H1 (cell line): ENCODE measurements around the gene PPIG. TPM values are rescaled to one million over a fixed set of nuclear protein-coding genes. Genes with fewer than 3 reads are reported as not detected.

Experiments
- CEBPB ChIP-seq: IDR thresholded peaks from 2 replicates; pipeline ENCODE4 v1.6.1; 2012; ENCODE audit warnings: low read depth, low read length
- HDAC6 ChIP-seq: IDR thresholded peaks from one replicate; pipeline ENCODE4 v1.7.1; 2012; ENCODE audit warnings: low read depth, mild to moderate bottlenecking, inconsistent platforms, low read length, moderate library complexity
- POLR2AphosphoS5 ChIP-seq: IDR thresholded peaks from 2 replicates; pipeline ENCODE4 v1.6.1; 2011; ENCODE audit warnings: low read depth, low read length
- SIN3A ChIP-seq, 2 experiments: IDR thresholded peaks in 1 of 2; conservative IDR thresholded peaks in 1 of 2; 2 replicates each; pipeline ENCODE4 v1.6.1; 2011 to 2012; ENCODE audit warnings: low read length in 2 of 2, improper control_type of control experiment in 1 of 2, low read depth in 1 of 2, mild to moderate bottlenecking in 1 of 2
- SIRT6 ChIP-seq: IDR thresholded peaks from one replicate; pipeline ENCODE4 v1.7.1; 2012; ENCODE audit warnings: low read length, inconsistent platforms
- polyA plus RNA-seq, 7 experiments: library from polyadenylated mRNA; depleted of rRNA in 3 of 7; stranded (reverse) in 5 of 7; unstranded in 2 of 7; fragments of >200 nt in 5 of 7; fragments of 200-250 nt in 2 of 7; gene quantifications; 1 replicate in 5 of 7; 2 replicates in 1 of 7; 4 replicates in 1 of 7; pipeline versions ENCODE4 v1.2.1 to v1.2.3, GENCODE V29; 2011 to 2013; ENCODE audit warnings: missing spikeins in 2 of 7, mixed read lengths in 2 of 7
- total RNA-seq: library from RNA; stranded (reverse); fragmentation: NEBNext Ultra II Directional; extraction: Animal tissue kit (Norgen Biotek cat#: 25700); gene quantifications from 2 replicates; pipeline ENCODE4 v1.2.1, GENCODE V29; 2021
- TF ChIP-seq, protein P1 (sequence below): fragments of 300-600 bp; sonication (generic); IDR thresholded peaks from 2 replicates; pipeline ENCODE4 v1.7.1; 2012; ENCODE audit warnings: low read length, moderate library complexity, mild to moderate bottlenecking, inconsistent platforms; ENCODE audit not compliant: insufficient replicate concordance

Gene PPIG
- total and polyA plus RNA-seq, 2 of the 8 experiments (the other 6 are each of a cell fraction or from before 2014, with no cell fraction given), result 14.7 to 71.0 TPM

DNA sequence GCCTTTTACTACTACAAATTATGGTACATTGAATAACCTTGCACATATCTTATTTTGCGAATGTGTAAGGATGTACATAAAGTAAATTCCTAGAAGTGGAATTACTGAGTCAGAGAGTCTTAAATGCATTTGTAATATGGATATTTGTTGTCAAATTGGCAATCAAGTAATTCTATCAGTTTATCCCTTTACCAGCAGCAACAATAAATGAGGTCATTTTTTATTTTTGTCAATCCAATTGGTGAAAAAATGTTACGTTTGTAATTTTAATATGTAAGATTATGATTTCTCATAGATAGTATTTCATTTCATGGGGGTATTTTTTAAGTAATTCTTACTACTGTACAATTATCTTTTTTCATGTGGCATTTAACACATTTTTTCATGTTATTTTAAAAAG lies 14.8 kb downstream of the PPIG start (continued):
- TF ChIP-seq, protein P1, sequence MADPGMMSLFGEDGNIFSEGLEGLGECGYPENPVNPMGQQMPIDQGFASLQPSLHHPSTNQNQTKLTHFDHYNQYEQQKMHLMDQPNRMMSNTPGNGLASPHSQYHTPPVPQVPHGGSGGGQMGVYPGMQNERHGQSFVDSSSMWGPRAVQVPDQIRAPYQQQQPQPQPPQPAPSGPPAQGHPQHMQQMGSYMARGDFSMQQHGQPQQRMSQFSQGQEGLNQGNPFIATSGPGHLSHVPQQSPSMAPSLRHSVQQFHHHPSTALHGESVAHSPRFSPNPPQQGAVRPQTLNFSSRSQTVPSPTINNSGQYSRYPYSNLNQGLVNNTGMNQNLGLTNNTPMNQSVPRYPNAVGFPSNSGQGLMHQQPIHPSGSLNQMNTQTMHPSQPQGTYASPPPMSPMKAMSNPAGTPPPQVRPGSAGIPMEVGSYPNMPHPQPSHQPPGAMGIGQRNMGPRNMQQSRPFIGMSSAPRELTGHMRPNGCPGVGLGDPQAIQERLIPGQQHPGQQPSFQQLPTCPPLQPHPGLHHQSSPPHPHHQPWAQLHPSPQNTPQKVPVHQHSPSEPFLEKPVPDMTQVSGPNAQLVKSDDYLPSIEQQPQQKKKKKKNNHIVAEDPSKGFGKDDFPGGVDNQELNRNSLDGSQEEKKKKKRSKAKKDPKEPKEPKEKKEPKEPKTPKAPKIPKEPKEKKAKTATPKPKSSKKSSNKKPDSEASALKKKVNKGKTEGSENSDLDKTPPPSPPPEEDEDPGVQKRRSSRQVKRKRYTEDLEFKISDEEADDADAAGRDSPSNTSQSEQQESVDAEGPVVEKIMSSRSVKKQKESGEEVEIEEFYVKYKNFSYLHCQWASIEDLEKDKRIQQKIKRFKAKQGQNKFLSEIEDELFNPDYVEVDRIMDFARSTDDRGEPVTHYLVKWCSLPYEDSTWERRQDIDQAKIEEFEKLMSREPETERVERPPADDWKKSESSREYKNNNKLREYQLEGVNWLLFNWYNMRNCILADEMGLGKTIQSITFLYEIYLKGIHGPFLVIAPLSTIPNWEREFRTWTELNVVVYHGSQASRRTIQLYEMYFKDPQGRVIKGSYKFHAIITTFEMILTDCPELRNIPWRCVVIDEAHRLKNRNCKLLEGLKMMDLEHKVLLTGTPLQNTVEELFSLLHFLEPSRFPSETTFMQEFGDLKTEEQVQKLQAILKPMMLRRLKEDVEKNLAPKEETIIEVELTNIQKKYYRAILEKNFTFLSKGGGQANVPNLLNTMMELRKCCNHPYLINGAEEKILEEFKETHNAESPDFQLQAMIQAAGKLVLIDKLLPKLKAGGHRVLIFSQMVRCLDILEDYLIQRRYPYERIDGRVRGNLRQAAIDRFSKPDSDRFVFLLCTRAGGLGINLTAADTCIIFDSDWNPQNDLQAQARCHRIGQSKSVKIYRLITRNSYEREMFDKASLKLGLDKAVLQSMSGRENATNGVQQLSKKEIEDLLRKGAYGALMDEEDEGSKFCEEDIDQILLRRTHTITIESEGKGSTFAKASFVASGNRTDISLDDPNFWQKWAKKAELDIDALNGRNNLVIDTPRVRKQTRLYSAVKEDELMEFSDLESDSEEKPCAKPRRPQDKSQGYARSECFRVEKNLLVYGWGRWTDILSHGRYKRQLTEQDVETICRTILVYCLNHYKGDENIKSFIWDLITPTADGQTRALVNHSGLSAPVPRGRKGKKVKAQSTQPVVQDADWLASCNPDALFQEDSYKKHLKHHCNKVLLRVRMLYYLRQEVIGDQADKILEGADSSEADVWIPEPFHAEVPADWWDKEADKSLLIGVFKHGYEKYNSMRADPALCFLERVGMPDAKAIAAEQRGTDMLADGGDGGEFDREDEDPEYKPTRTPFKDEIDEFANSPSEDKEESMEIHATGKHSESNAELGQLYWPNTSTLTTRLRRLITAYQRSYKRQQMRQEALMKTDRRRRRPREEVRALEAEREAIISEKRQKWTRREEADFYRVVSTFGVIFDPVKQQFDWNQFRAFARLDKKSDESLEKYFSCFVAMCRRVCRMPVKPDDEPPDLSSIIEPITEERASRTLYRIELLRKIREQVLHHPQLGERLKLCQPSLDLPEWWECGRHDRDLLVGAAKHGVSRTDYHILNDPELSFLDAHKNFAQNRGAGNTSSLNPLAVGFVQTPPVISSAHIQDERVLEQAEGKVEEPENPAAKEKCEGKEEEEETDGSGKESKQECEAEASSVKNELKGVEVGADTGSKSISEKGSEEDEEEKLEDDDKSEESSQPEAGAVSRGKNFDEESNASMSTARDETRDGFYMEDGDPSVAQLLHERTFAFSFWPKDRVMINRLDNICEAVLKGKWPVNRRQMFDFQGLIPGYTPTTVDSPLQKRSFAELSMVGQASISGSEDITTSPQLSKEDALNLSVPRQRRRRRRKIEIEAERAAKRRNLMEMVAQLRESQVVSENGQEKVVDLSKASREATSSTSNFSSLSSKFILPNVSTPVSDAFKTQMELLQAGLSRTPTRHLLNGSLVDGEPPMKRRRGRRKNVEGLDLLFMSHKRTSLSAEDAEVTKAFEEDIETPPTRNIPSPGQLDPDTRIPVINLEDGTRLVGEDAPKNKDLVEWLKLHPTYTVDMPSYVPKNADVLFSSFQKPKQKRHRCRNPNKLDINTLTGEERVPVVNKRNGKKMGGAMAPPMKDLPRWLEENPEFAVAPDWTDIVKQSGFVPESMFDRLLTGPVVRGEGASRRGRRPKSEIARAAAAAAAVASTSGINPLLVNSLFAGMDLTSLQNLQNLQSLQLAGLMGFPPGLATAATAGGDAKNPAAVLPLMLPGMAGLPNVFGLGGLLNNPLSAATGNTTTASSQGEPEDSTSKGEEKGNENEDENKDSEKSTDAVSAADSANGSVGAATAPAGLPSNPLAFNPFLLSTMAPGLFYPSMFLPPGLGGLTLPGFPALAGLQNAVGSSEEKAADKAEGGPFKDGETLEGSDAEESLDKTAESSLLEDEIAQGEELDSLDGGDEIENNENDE, result no peak
- TF ChIP-seq SIRT6 (no peak), HDAC6 (no peak), POLR2AphosphoS5 (no peak), SIN3A (conservative IDR thresholded peaks at IDR 0.05 in 1 of 2, IDR thresholded peaks at IDR 0.05 in 1 of 2; ENCODE audit: low read depth in 1 of 2, low read length in 2 of 2) (no peak), CEBPB (no peak)
